Stimulated activated naive CD8-positive, alpha-beta T cell treated with anti-CD3 and anti-CD28 coated beads, Interleukin-15, Interleukin-2, amounts not matched to agents 100 ng/mL and 50 ng/mL, for 24 hours (primary cell): Measurements from ENCODE around the gene TMEM208.

Source experiments
- H3K27ac Mint-ChIP-seq: one replicate; pipeline ENCODE4 v1.8.0; 2021; ENCODE audit warnings: mild to moderate bottlenecking, mixed read lengths
- H3K27me3 Mint-ChIP-seq: one replicate; pipeline ENCODE4 v1.8.0; 2021; ENCODE audit warnings: mixed read lengths
- H3K36me3 Mint-ChIP-seq: one replicate; pipeline ENCODE4 v1.8.0; 2021; ENCODE audit warnings: low read depth, mixed read lengths
- H3K4me1 Mint-ChIP-seq: one replicate; pipeline ENCODE4 v1.8.0; 2021; ENCODE audit warnings: low read depth, mixed read lengths
- H3K4me3 Mint-ChIP-seq: one replicate; pipeline ENCODE4 v1.8.0; 2021; ENCODE audit warnings: mild to moderate bottlenecking, mixed read lengths
- H3K9me3 Mint-ChIP-seq: one replicate; pipeline ENCODE4 v1.8.0; 2021; ENCODE audit warnings: mixed read lengths

TMEM208 gene

DNA sequence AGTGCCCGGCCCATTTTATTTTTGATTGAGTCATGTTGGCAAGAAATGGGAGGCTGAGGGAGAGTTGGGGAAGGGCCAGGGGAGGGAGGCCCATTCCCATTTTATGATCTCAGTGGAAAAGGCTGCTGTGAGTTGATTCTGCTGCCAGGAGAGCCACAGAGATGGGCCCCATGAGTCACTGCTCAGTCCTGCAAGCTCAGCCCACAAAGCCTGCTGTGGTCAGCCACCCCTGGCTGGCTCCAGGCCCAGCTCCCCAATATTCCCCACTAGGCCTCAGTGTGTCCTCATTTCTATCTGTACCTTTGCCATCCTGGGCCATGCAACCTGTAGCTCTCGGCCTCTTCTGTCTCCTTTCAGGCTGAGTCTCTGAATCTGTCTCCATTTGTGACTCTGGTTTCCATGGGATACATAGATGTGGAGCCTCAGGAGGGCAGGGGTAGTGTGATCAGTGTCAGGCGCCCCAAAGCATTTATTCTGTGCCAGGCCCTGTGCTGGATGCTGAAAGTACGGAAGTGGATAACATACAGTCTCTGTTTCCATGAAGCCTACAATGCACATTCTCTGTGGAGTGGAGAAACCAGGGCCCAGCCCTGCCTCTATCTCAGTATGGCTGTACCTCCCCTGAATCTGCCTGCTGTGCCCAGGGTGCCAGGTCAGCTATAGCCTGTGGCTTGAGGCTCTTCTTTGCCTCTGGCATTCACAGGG lies 50.5 kb downstream of the TMEM208 start:
- Mint-ChIP-seq H3K27me3 (no peaks in the 10 kb centered on the region), H3K36me3 (peaks cover 19% of the 10 kb centered on the region), H3K4me1 (peaks cover 26% of the 10 kb centered on the region), H3K9me3 (no peaks in the 10 kb centered on the region), H3K4me3 (peak overlapping the region; percentile 91), H3K27ac (peak overlapping the region; percentile 90)

DNA sequence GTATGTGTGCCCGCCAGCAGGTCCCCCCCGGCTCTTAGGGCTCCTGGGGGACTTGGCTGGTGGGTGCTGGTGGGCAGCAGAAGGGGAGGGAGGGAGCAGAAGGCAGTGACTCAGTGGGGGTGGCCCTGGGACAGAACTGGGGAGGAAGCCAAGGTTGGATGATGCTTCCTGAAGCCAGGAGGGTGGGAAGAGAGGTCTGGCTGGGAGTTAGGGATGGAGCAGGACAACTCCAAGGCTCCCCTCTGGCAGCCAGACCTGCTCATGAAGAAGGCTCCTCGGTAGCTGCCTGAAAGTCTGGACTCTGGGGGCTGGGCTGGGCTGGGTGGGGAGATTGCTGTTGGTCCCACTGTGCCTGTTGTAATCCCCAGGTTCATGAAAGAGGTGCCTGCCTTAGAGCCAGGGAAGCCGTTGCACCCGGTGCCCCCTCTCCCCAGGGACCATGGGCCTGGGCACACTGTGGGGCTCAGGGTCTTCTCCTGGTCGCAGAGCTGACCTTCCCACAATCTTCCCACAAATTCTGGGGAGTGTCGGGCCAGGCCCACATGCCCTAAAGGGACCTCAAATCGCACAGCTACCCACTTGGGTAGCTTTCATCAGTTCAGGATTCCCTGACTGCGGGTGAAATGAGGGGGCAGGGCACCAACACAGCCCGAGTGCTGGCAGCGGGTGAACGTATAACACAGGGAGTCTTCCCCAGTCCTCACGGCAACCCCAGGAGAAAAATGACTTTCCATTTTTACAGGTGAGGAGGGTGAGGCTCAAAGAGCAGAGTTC lies 51.3 kb downstream of the TMEM208 start:
- Mint-ChIP-seq H3K4me1 (peaks cover 26% of the 10 kb centered on the region), H3K27me3 (no peaks in the 10 kb centered on the region), H3K9me3 (no peaks in the 10 kb centered on the region), H3K36me3 (peaks cover 24% of the 10 kb centered on the region), H3K4me3 (peak overlapping the region; percentile 91), H3K27ac (peak overlapping the region; percentile 91)
